ENCODE measurements around the gene COQ2.

Gene COQ2

DNA sequence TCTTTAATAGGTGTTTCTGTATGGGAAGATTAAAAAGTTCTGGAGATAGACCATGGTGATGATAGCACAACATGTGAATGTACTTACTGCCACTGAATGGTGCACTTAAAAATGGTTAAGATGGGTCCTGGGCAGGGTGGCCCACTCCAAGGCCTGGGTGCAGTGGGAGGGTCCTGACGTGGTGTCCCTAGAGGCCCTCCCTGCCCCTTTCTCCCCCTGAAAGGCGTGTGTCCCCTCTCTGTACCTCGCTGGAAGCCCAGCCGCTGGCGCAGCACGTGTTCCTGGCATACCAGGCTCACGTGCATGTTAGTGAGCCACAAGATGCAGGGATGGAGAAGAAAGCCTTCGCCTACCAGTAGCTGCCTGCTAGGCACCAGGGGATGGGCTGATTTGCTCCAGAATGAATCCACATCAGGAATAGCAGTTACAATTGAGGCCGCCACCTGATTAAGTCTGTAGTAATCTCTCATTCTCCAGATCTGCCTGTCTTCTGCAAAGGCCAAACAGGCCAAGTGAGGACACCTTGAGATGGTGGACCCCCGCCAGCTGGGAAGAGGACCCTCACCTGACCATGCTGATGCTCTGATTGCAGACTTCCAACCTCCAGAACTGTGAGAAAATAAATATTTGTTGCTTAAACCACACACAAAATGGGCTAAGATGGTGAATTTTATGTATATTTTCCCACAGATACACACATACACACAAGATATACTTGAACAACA lies 67.5 kb downstream of the COQ2 start:
- TF ChIP-seq SIN3A (IDR thresholded peaks at IDR 0.05; ENCODE audit: borderline replicate concordance, insufficient read depth, low read length) (no peak), POLR2AphosphoS5 (IDR thresholded peaks at IDR 0.05; ENCODE audit: low read depth, low read length) (no peak), TAF1 (IDR thresholded peaks at IDR 0.05; ENCODE audit: borderline replicate concordance, insufficient read depth, low read length) (no peak), FOXP2 (optimal IDR thresholded peaks at IDR 0.05; ENCODE audit: borderline replicate concordance, extremely low read depth, extremely low read length, insufficient read depth) (no peak)
- TF ChIP-seq, protein P1, sequence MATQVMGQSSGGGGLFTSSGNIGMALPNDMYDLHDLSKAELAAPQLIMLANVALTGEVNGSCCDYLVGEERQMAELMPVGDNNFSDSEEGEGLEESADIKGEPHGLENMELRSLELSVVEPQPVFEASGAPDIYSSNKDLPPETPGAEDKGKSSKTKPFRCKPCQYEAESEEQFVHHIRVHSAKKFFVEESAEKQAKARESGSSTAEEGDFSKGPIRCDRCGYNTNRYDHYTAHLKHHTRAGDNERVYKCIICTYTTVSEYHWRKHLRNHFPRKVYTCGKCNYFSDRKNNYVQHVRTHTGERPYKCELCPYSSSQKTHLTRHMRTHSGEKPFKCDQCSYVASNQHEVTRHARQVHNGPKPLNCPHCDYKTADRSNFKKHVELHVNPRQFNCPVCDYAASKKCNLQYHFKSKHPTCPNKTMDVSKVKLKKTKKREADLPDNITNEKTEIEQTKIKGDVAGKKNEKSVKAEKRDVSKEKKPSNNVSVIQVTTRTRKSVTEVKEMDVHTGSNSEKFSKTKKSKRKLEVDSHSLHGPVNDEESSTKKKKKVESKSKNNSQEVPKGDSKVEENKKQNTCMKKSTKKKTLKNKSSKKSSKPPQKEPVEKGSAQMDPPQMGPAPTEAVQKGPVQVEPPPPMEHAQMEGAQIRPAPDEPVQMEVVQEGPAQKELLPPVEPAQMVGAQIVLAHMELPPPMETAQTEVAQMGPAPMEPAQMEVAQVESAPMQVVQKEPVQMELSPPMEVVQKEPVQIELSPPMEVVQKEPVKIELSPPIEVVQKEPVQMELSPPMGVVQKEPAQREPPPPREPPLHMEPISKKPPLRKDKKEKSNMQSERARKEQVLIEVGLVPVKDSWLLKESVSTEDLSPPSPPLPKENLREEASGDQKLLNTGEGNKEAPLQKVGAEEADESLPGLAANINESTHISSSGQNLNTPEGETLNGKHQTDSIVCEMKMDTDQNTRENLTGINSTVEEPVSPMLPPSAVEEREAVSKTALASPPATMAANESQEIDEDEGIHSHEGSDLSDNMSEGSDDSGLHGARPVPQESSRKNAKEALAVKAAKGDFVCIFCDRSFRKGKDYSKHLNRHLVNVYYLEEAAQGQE (IDR thresholded peaks at IDR 0.05; ENCODE audit: insufficient read depth in 1 of 2, low read depth in 2 of 2, low read length in 2 of 2) = no peak

DNA sequence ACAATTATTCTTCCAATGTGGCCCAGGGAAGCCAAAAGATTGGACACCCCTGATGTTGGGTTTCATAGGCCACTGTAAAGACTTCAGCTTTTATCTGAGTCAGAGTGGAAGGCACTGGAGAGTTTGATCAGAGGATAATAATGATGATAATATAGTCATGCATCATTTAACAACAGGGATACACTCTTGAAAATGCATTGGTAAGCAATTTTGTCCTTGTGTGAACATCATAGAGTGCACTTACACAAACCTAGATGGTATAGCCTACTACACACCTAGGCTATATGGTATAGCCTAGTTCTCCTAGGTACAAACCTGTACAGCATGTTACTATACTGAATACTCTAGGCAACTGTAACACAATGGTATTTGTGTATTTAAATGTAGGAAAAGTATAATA lies 70.5 kb downstream of the COQ2 start:
- TF ChIP-seq SIN3A (IDR thresholded peaks at IDR 0.05; ENCODE audit: borderline replicate concordance, insufficient read depth, low read length) = no peak
- TF ChIP-seq TAF1 (IDR thresholded peaks at IDR 0.05; ENCODE audit: borderline replicate concordance, insufficient read depth, low read length) = no peak
